OCI-LY1 (cell line): ENCODE data around the gene GPR183.

ENCODE experiments used
- CTCF ChIP-seq: fragments of 200-600 bp; sonication (generic), shearing (Covaris generic); IDR thresholded peaks from 2 replicates; pipeline ENCODE4 v1.5.1; 2017; ENCODE audit warnings: mild to moderate bottlenecking, antibody characterized with exemption, low read length, moderate library complexity, mixed read lengths
- EZH2 ChIP-seq: fragments of 200-600 bp; sonication (generic), shearing (Covaris generic); IDR thresholded peaks from 2 replicates; pipeline ENCODE4 v1.8.0; 2017; ENCODE audit warnings: borderline replicate concordance, mixed run types, mild to moderate bottlenecking, antibody characterized with exemption, low read length, moderate library complexity, mixed read lengths

- TF ChIP-seq CTCF (no peak), EZH2 (no peak)
These were observed 47.3 kb upstream of the GPR183 start for GRCh38 chr13:99354371-99354951.
